ENCODE results near the gene ABI2.
"Not testable (repeated sequence)": the region's sequence is repeated elsewhere in the genome, so short reads cannot be mapped to it uniquely, and the experiment has no call there.

Gene ABI2

DNA sequence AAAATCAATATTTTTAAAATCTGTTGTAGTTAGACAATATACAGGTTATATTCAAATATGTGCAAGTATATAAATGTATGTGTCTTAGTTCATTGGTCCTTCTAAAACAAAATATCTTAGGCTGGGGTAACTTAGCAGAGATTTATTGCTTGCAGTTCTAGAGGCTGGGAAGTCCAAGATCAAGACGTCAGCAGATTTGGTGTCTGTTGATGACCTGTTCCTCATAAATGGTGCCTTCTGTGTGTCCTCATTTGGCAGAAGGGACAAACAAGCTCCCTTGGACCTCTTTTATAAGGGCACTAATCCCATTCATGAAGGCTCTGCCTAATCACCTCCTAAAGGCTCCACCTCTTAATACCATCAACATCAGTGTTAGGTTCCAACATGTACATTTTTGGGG lies 31.3 kb downstream of the ABI2 start:
- DNase-seq = no peak

- no peak for DNase-seq
Observed at GRCh38 chr2:203360833-203361430, 32.7 kb downstream of the ABI2 start.

DNA sequence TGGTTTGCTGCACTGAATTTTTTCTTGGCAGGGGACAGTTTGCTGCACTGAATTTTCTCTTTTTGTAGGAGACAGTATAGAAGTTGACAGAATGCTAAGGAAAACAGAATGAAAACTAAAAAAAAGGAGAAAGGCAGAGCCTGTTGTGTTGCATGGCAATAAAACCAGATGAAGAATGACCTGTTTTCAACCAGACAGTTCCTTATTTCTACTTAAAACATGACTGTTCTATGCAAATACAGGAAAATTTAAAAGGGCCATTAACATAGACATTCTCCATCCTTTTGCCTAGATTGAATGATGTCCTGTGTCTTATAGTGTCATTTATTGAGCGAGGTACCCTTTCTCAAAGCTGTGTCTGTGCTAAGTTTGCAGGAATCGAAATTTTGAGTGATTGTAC lies 33.3 kb downstream of the ABI2 start:
- DNase-seq = no peak

- DNase-seq = no peak
Observed at GRCh38 chr2:203361922-203362321, 33.7 kb downstream of the ABI2 start.

GRCh38 chr2:203366639-203367466 lies 38.7 kb downstream of the ABI2 start:
- DNase-seq = no peak

DNA sequence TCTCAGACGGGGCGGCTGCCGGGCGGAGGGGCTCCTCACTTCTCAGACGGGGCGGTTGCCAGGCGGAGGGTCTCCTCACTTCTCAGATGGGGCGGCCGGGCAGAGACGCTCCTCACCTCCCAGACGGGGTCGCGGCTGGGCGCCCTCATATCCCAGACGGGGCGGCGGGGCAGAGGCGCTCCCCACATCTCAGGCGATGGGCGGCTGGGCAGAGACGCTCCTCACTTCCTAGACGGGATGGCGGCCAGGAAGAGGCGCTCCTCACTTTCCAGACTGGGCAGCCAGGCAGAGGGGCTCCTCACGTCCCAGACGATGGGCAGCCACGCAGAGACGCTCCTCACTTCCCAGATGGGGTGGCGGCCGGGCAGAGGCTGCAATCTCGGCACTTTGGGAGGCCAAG lies 44.5 kb downstream of the ABI2 start:
- not testable (repeated sequence) for DNase-seq

- no peak for DNase-seq
Observed at GRCh38 chr2:203376173-203376572, 48.0 kb downstream of the ABI2 start.

GRCh38 chr2:203379156-203379555 lies 51.0 kb downstream of the ABI2 start:
- no peak for DNase-seq

GRCh38 chr2:203383038-203383437 lies 54.8 kb downstream of the ABI2 start:
- DNase-seq = no peak

GRCh38 chr2:203388153-203388552 lies 60.0 kb downstream of the ABI2 start:
- DNase-seq = not testable (repeated sequence)

DNA sequence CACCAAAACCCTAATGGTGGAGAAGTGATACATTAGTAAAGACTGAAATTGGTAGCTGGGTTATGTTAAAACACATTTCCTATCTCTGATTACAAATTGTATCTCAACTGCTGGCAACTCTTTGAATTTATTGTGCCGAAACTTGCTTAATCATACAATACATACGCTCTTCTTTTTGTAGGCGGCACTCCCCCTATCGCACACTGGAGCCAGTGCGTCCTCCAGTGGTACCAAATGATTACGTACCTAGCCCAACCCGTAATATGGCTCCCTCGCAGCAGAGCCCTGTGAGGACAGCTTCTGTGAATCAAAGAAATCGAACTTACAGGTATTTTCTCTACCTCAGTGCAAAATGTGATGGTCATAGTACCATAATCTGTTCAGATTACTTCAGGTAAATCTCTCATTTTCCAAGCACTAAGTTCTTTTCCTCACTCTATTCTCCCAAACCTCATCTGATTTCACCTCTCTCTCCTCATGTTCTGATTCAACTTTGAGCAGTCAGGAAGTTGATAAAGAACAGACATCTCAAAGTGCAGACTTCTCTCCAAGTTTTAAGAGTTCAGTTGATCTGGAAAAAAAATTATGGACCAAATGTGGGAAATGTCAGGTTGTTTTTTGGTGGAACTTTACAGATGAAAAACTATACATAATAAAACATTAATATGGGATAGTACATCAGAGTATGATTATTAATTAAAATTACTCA lies 66.5 kb downstream of the ABI2 start:
- DNase-seq = no peak

DNA sequence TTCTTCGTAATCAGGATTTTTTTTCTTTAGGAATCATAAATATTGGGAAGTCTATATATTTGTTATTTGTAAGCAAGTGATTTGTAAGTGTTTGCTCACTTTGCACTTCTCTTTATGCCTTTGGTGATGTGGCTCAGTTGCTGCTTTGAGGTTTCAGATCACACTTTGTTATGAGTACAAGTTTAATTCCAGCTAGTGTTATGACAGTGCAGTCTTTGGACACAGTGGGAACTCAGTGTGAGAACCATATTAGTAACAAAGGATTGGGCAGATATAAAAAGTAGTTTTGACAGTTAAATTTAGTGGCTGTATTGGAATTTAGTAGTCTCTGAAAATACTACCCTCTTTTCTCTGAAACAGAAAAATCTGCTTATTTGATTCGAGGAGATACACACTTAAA lies 67.7 kb downstream of the ABI2 start:
- DNase-seq = no peak

DNA sequence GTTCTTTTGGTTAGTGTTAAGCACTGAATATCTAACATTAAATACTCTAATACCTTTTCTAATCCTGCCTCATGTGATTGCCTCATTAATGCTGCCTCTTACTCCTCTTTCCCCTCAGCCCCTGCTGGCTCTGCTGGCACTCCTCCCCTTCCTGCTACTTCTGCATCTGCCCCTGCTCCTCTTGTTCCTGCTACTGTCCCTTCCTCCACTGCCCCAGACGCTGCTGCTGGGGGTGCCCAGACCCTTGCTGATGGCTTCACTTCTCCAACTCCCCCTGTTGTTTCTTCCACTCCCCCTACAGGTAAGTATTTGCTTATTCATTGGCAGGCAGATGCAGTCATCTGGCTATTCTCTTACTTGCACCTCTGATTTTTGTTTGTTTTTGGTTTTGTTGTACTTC lies 68.5 kb downstream of the ABI2 start:
- DNase-seq = no peak

GRCh38 chr2:203399031-203399430 lies 70.8 kb downstream of the ABI2 start:
- no peak for DNase-seq

DNA sequence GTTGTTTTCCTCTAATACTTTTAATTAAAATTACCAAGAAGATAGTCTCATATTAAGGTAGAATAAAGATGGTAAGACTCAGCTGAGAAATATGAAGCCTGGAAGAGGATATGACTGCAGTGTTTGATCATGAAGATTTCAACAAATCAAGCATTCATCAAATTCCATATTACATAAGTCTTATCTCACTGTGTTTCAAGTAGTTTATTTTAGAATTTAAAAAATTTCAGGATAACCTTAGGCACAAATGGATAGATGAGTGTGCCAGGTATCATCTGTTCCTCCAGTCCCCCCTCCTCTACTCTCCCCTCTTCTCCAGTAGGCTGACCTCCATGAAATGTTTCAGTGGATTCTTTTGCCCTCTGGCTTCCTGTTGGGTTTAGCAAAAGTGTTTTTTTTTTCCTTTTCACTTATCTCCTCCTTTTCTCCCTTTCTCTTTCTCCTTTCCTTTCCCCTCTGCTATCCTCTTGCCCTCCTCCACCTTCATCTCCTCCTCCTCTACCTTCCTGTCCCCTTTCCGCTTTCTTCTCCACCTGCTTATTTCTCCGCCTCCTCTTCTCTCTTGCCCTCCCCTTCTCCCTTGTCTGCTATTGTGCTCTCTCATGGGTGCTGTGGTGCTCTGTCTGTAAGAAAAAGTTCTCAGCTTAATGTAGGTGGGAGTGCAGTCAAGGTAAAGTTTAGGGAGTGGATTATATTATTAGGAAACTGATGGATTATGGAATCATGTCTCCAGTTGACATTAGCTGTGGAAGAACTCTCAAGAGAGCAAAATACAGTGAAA lies 72.8 kb downstream of the ABI2 start:
- no peak for DNase-seq

DNA sequence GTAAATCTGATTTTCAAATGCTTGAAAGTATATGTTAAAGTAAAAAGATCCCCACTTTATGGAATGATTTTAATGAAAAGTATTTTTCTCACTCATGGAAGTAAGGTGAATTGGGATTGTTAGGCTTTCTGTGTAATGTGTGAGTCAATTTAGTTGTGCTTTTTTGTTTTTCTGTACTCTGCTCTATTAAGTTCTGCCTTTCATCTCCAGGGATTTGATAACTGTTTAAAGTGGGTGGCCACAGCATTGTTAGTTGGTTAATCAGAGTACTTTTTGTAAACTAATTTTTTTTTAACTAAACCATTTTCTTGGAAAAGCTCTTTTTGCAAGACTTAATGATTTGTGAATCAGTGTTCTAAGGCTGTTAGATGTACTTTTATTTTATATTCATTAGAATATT lies 76.8 kb downstream of the ABI2 start:
- DNase-seq = no peak

DNA sequence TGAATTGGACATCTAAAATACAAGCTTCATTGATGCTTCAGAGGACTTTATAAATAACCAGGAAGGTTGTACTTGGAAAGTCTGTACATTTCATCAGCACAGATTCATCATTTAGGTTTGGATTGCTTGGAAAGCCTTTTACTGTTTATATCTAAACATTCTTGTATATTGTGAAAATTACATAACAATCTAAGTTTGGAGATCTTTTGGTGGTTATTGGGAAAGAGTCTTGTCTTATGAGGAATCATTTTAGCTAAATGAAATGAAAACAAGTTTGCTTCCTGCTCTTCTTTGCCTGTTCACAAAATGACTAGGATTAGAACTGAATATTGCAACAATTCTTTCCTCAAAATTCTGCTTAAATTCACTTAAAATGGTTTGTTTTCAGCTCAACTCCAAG lies 79.3 kb downstream of the ABI2 start:
- DNase-seq = no peak

DNA sequence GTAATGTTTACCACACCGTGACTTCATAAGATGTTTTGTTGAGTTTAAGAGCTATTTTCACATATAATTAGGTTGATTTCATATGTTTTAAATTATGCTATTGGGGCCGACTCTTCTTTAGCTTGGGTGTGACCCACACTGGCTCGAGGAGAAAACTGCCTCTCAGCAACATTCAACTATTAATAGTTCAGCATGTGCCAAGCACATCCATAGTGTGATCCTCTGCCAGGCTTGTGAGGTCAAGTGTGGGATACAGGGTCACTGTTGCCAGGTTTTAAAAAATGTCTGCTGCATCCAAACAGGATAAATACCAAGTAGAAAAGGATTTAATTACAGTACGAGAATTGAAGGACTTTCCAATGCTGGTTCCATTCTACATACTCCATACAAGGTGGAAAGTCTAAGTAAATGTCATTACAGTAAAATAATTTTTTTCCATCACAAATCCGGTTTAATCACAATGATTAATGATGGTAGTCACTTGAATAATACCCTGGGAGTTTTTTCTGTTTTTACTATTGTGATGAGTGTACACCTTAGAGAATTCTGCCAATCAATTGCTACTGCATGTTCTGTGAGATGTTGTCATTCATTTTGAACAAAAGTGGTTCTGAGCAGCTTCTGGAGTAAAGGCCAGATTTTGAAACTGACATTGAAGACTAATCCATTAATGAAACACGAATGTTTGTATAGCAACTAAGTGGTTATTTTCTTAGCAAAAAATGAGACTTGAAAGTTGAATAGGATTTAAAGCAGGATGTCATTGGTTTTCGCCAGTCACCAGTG lies 84.5 kb downstream of the ABI2 start:
- no peak for DNase-seq

- DNase-seq = no peak
Observed at GRCh38 chr2:203413796-203414195, 85.6 kb downstream of the ABI2 start.

GRCh38 chr2:203418271-203418670 lies 90.1 kb downstream of the ABI2 start:
- DNase-seq = no peak

- DNase-seq = no peak
Observed at GRCh38 chr2:203427061-203427460, 98.9 kb downstream of the ABI2 start.

- not testable (repeated sequence) for DNase-seq
Observed at GRCh38 chr2:203429643-203430042, 101.4 kb downstream of the ABI2 start.

Measured in activated gamma-delta T cell treated with Interleukin-2 at 50 U/mL for 16 hours (primary cell).